GM18508 (cell line): ENCODE measurements around the gene NHERF2.

Experiments
- ATAC-seq: cut with Tn5 transposase; IDR thresholded peaks from one replicate; pipeline ENCODE4 v1.9.1; 2021; ENCODE audit warnings: moderate number of reproducible peaks; ENCODE audit not compliant: insufficient read depth, unreplicated experiment

The NHERF2 gene

DNA sequence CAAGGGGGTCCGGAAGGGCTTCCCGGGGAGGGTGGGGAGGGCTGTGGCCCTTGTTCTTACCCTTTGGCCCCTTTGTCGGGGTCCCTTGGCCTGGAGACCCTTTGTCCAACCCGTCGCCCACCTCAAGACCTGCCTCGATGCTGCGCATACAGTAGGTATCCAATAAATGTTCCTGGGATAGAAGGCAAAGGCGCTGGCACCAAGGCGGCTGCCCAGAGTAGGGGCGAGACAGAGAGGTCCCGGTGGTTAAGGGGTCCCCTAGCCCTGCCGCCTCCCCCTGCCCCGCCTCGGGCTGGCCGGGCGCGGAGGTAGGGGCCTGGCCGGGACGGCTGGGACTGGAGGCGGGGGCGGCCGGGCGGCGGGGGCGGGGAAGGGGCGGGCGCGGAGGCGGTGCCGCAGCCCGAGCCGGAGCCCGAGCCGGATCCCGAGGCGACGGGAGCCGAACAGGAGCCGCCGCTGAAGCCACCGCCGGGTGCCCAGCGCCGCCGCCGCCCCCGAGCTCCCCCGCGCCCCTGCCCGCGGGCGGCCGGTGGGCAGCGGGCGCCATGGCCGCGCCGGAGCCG lies at the start of gene NHERF2:
Gene NHERF2 (plus strand): TSS at position 442 of the 563 bp plus-strand sequence. CDS start 104 bp downstream, at position 546.
- no peak for ATAC-seq

DNA sequence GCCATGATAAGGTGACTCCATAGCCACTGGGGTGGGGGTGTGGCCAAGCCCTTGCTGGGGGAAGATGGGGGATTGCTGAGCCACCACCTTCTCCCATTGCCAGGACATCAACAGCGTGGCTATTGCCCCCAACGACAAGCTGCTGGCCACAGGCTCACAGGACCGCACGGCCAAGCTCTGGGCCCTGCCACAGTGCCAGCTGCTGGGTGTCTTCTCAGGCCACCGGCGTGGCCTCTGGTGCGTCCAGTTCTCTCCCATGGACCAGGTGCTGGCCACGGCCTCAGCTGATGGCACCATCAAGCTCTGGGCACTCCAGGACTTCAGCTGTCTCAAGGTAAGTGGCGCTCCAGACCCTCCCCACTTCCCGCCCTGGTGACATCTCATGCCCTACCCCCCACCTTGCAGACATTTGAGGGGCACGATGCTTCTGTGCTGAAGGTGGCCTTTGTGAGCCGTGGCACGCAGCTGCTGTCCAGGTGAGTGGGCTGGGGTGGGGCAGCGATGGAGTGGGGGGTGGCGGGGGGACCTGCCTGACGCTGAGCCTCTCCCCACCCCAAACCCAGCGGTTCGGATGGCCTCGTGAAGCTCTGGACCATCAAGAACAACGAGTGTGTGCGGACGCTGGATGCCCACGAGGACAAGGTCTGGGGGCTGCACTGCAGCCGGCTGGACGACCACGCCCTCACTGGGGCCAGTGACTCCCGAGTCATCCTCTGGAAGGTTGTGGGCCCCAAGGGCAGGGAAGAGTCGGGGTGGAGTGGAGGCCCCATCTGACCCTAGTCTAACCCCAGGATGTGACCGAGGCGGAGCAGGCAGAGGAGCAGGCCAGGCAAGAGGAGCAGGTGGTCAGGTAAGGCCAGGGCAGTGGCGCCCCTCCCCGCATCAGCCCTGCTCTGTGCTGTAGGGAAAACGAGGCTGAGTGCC lies 49.5 kb upstream of the NHERF2 start:
- ATAC-seq = no peak

GRCh38 chr16:1977875-1978268 lies 48.8 kb upstream of the NHERF2 start:
- ATAC-seq = no peak

DNA sequence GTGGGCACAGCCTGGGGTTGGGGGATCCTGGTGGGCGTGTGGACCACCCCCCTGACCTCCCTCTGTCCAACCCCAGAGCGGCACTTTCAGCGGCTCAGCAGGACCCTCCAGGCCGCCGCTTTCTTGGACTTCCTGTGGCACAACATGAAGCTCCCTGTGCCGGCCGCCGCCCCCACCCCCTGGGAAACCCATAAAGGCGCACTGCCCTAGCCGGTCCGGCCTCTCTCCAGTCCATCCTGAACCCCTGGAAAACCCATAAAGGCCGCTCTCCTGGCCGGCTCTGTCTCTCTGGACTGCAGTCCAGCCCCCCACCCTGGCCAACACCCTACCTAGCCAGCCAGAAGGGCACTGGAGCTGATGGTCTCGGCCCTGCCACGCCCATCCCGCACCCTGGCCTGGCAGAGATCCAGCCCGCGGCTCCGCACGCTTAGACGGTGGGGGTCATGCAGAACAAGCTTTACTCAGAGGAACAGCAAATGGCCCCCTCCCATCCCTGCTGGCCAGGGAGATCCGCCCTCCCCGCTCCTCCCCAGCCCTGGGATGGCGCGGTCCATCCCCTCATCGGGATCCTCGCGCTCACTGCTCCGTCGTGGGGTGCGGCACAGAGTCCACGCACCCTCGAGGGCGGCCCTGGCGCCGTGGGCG lies 48.1 kb upstream of the NHERF2 start:
- no peak for ATAC-seq

- no peak for ATAC-seq
Measured at GRCh38 chr16:1979271-1980029, 47.3 kb upstream of the NHERF2 start.

GRCh38 chr16:1980030-1980769 lies 46.5 kb upstream of the NHERF2 start:
- ATAC-seq = no peak

DNA sequence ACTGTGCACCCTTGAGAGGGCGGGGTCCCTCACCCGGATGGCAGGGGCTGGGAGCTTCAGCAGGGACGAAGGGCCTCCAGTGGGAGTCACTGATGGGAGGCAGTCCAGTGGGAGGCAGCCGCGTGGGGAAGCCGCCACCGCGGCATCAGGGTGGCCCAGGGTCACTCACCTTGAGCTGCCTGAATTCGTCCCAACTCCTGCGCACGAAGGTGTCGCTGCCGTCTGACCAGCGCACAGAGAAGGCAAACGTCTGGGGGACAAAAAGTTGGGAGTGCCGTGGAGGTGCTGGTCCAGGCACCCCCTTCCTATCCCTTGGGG lies 46.0 kb upstream of the NHERF2 start:
- ATAC-seq = no peak

DNA sequence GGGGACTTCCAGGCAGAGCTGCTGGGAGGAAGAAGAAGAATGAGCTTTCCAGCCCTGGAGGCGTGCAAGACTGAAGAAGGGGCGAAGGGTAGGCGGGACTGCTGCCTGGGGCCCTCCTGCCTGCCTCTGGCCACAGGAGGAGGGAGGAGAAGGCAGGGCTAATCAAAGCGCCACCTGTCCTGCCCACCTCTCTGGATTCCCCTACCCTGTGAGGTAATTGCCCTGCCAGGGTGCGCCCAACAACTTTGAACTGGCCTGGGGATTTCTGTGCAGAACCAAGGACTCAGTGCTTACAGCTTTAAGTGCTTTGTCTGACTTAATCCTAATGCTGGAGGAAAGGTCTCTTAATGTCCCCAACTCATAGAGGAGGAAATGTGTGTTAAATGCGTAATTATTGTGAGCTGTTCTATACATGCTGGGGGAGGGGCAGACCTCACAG lies 45.3 kb upstream of the NHERF2 start, which contains the start of gene NOXO1:
Gene NOXO1 (minus strand): TSS at position 72 of the 439 bp plus-strand sequence. CDS start 290 bp downstream, outside the sequence.
- no peak for ATAC-seq

- ATAC-seq = no peak
Measured at GRCh38 chr16:1982013-1982433, 44.7 kb upstream of the NHERF2 start.

DNA sequence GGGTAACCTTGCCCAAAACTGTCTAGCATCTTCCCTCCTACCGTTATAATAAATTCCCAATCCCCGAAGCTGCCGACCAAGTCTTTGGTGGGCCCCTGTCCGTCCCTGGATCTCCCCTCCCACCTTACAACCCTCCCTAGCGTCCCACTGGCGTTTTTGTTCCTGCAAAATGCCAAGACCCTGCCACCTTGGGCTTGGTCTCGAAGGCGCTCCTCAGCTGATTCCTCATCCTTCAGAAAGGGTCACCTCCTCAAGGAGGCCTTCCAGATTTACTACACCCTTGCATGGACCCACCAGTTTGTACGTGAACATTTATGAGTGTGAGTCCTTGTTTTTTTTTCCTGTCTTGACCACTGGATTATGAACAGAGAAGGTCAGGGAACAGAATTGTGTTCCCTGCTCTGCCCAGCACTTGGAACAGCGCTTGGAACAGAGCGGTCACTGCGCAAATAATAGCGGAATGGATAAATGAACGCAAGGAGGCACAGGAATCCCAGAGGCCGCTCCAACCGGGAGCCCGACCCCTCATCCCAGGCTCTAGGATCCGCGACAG lies 43.6 kb upstream of the NHERF2 start:
- no peak for ATAC-seq

GRCh38 chr16:1983544-1984346 lies 43.0 kb upstream of the NHERF2 start, which contains the start of gene GFER:
TSS of gene GFER (plus strand) at chr16:1984193. CDS start at chr16:1984219, 26 bp downstream.
- ATAC-seq = no peak

DNA sequence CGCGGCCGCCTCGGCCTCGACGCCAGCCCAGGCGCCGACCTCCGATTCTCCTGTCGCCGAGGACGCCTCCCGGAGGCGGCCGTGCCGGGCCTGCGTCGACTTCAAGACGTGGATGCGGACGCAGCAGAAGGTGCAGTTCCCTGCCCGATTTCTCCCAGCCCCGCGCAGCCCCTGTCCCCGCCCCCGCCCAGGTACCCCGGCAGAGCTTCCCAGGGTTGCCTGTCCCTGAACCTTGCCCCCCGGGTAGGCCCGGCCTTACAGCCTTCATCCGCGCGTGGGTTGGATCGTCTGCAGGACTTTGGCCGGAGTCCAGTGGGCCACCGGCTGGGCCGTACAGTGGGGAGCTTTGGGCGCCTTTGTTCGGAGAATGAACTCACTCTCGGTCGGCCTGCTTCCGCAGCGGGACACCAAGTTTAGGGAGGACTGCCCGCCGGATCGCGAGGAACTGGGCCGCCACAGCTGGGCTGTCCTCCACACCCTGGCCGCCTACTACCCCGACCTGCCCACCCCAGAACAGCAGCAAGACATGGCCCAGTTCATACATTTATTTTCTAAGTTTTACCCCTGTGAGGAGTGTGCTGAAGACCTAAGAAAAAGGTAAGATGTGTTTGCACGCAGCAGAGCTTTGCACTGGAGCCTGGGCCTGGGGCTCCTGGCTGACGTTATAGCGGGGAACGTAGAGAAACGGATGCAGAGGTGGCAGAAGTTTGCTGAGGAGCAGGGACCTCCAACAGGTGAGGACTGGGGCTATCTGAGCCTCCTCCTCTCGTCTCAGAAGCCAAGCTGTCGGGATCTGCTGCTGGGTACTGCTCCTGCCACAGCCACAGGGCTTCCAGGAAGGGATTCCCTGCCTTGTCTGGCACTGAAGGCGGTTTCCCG lies 42.1 kb upstream of the NHERF2 start:
- ATAC-seq = no peak

- no peak for ATAC-seq
Measured at GRCh38 chr16:1985466-1986150, 41.1 kb upstream of the NHERF2 start.

GRCh38 chr16:1987198-1987597 lies 39.5 kb upstream of the NHERF2 start:
- ATAC-seq = no peak

DNA sequence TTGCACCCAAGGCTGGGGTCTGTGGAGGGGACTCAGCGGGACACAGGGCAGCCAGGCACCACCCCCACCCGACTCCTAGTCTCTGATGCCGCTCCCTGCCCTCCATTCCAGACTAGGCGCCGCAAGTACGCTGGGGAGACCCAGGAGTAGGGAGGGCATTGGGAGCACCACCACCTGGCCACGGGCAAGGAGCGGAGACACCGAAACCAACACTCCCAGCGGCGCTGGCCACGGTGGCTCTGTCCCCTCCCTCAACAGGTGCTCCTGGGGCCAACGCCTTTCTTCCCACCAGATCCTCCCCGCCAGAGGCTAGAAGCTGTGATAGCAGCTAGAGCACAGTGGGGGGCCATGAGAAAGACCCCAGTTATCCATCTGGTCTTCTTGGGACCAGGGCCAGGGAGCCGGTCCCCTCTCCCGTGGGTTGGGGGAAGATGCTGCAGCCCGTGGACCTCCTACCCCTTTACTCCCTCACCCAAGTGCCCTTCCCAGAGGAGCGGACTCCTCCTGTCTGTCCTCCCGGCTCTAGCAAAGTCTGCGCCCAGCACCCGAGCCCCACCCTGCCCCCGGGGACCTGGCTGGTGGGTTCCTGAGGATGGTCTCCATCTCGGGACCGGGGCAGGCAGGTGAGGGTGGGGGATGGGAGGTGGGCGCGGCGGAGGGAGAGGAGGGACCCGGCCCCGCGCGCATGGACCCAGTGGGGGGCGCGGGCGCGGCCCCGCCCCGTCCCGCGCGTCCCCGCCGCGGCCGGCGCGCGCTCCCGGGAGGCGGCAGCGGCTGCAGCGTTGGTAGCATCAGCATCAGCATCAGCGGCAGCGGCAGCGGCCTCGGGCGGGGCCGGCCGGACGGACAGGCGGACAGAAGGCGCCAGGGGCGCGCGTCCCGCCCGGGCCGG lies 37.2 kb upstream of the NHERF2 start, which contains the start of gene SYNGR3:
Gene SYNGR3 (plus strand): TSS at position 762 of the 892 bp plus-strand sequence. CDS start 133 bp downstream, outside the sequence.
- ATAC-seq = no peak

DNA sequence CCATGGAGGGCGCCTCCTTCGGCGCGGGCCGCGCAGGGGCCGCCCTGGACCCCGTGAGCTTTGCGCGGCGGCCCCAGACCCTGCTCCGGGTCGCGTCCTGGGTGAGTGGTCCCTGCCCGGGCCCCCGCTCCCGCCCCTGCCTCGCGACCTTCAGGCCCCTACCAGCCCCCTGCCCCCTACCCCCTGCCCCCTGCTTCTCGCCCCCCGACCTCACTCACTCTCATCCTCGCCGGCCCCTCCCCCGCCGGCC lies 36.7 kb upstream of the NHERF2 start:
- no peak for ATAC-seq
